Bronchial epithelial cell (primary cell): Measurements from ENCODE around the gene BCOR. TPM values are rescaled to one million over a fixed set of nuclear protein-coding genes. Genes with fewer than 3 reads are reported as not detected.

ENCODE experiments used
- DNase-seq: peaks from one replicate; pipeline ENCODE4 v3.0.0-alpha.2; 2010; ENCODE audit warnings: low read depth
- FAIRE-seq: peaks from 2 replicates; lab custom pipeline; 2011; peaks lifted over from hg19 to GRCh38; lab: Jason Lieb, UNC
- H3K27me3 ChIP-seq: 2 replicates; pipeline ENCODE4 v1.5.1; 2011; ENCODE audit warnings: low read length; ENCODE audit not compliant: control insufficient read depth, insufficient read depth
- H3K36me3 ChIP-seq: 2 replicates; pipeline ENCODE4 v1.5.1; 2011; ENCODE audit warnings: low read length; ENCODE audit not compliant: control insufficient read depth, insufficient read depth
- H3K4me3 ChIP-seq: 2 replicates; pipeline ENCODE4 v1.5.1; 2011; ENCODE audit warnings: mild to moderate bottlenecking, low read depth, low read length, control low read depth
- total RNA-seq: library from RNA; depleted of rRNA; stranded (reverse); fragments of >200 nt; gene quantifications from 2 replicates; pipeline ENCODE4 v1.2.1, GENCODE V29; 2014
- TF ChIP-seq, protein P1 (sequence below): IDR thresholded peaks from 2 replicates; pipeline ENCODE4 v1.5.1; 2011; ENCODE audit warnings: mild to moderate bottlenecking, moderate library complexity, low read length, control low read depth, inconsistent platforms; ENCODE audit not compliant: insufficient read depth, severe bottlenecking

Gene BCOR
- total RNA-seq, 1 donor from 2014 or later: 6.1 TPM

DNA sequence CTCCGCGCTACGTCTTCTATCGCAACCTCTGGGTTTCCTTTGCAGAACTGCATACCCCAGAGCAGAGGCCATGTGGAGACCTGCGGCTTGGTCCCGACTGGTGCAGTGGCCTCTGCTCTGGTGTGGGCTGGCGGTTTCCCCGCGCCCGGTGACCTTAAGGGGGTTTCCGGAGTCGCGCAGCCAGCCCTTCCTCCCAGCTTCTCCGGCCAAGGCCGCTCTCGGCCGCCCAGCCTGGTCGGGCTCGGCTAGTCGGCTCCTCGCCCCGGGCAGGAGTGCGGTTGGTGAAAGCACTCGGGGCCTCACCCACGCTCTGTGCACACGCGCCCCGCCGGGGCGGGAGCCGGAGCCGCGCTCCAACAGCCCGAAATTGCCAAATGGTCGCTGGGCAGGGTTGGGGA, 84.9 kb downstream of the BCOR start:
- no peak for FAIRE-seq
- peak overlapping the region; percentile 47 for H3K4me3 ChIP-seq

DNA sequence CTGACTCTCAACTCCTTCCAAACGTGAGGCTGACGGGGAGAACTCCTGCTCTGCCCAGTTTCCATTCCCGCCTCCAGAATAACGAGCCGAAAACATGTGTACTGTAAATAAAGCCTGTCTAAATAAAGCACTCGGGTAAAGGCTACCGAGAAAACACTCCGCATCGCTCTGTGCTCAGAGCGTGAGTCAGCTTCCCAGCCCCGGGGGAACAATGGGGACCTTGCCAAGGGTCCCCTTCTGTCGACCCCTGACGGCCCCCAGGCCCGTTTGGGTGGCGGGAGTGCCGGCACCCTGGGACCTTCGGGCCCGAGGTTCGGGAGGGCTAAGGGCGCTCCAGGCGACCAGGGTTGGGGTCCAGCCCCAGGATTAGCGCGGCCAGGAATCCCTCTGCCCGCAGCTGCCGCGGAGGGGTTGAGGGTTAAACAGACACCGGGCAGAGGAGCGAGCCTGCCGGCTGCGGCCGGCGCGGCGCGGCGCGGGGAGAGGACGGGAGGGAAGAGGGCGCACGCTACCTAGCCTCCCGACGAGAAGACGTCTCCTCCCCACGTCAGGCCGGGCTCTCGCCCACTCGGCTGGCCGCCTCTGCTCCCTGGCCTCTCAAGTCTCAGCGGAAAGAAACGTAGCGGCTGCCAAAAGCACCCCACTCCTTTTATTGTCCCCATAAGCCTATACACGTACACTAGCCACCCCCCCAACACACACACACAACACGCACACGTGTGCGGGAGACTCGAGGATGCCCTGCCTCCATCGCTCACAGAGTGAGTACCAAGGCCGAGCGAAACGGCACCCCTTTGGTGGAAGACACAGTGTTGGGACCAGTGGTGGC, 85.5 kb downstream of the BCOR start:
- TF ChIP-seq, protein P1, sequence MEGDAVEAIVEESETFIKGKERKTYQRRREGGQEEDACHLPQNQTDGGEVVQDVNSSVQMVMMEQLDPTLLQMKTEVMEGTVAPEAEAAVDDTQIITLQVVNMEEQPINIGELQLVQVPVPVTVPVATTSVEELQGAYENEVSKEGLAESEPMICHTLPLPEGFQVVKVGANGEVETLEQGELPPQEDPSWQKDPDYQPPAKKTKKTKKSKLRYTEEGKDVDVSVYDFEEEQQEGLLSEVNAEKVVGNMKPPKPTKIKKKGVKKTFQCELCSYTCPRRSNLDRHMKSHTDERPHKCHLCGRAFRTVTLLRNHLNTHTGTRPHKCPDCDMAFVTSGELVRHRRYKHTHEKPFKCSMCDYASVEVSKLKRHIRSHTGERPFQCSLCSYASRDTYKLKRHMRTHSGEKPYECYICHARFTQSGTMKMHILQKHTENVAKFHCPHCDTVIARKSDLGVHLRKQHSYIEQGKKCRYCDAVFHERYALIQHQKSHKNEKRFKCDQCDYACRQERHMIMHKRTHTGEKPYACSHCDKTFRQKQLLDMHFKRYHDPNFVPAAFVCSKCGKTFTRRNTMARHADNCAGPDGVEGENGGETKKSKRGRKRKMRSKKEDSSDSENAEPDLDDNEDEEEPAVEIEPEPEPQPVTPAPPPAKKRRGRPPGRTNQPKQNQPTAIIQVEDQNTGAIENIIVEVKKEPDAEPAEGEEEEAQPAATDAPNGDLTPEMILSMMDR: no peak
- no peaks in the 10 kb centered on the region for H3K36me3 ChIP-seq
- no peaks in the 10 kb centered on the region for H3K27me3 ChIP-seq
- H3K4me3 ChIP-seq: peak overlapping the region; percentile 47
- no peak for FAIRE-seq
- peak; percentile 27 for DNase-seq

More for the DNA sequence above, 84.9 kb downstream of the BCOR start:
- TF ChIP-seq, protein P1: no peak
- H3K27me3 ChIP-seq: no peaks in the 10 kb centered on the region
- no peaks in the 10 kb centered on the region for H3K36me3 ChIP-seq
- DNase-seq: no peak

DNA sequence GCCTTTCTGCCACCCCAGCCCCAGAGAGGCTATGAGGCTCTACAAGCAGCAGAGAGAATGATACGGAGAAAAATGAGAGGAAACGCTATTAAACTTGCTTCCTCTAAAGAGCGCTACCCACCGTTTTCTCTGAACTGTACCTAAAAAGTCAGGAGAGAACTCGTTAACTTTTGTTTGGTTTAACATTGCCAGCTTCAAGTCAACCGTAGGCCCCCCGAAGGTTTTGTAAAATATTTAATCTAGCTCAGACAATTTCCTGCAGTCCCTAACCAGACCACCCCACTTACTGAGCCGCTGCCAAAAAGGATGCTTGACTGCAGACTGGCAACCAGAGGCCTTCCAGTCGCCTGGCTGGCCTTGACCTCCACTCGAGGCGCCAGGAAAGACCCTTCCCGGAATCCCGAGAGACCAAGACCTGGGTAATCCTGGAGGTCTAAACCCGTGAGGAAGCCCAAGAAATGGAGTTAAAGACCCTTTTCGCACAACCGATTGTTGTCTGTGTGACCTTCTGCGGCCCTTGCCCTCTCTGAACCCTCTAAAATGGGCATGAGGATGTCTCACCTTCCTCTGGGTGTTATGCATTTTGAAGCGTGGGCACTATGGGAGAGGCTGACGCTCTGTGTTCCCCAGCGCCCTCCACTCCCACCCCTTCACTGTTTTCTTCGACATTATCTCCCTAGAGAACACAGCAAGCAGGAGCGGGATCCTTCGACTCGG, 86.3 kb downstream of the BCOR start:
- Histone ChIP-seq H3K36me3 (no peaks in the 10 kb centered on the region), H3K4me3 (no peak overlapping the region), H3K27me3 (no peaks in the 10 kb centered on the region)
- FAIRE-seq (no peak), DNase-seq (no peak)
- TF ChIP-seq, protein P1: no peak

DNA sequence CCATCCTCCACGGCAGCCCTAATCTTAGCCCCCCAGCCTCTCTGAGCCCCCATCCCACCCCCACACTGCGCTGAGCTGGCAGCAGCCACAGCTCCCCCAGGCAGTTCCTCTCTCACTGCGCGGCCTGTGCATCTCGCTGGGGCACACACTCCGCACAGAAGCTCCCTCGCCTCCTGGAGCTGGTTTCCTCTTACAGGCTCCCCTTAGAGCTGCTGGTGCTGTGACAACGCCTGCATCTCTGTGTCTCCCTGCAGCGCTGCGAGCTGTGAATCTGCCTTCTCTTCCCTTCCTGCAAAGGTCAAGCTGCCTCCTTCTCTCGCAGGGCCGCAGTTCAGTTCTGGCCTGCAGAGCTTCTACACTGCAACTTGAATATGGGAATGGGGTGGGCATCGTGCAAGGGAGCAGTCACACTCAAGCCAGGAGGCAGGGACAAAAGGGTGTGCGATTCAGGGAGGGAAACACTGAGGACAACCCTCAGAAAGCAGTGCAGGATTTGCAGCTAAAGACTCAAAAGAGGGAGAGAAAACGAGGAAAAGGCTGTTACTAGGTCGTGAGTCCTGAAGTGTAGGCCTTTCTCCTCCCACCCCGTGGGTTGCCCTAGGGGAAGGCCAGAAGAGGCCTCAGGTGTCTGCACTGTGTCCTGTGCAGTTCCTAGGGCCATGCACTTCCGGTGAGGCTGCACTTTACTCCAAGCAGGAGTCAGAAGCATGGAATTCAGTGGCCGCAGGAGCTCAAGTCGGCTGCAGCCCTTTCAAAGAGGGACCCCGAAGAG, 87.0 kb downstream of the BCOR start:
- no peaks in the 10 kb centered on the region for H3K36me3 ChIP-seq
- no peak for DNase-seq
- no peaks in the 10 kb centered on the region for H3K27me3 ChIP-seq
- TF ChIP-seq, protein P1: no peak
- H3K4me3 ChIP-seq: no peak overlapping the region
- no peak for FAIRE-seq

DNA sequence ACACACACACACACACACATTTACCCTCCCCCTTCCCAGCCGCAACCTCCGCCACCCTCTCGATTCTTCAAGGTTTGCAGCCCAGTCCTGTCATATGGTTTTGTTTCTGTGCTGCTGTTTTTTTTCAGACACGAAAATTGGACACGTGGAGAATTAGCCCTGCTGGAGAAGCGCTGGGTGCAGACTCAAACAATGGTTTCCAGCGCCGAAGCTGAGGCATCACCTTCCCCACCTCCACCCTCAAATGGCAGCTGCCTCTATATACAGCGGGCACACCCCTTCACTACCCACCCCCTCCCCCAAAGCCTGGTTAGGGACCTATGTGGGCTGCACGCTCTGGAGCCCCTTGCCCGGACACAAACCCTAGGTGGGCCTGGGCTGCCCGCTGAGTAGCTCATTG, 87.9 kb downstream of the BCOR start:
- TF ChIP-seq, protein P1: no peak
- no peak for FAIRE-seq
- no peak for DNase-seq
- H3K36me3 ChIP-seq: no peaks in the 10 kb centered on the region
- no peaks in the 10 kb centered on the region for H3K27me3 ChIP-seq
- H3K4me3 ChIP-seq: no peak overlapping the region
